Stimulated activated CD8-positive, alpha-beta memory T cell treated with anti-CD3 and anti-CD28 coated beads, Interleukin-12 subunit alpha, Interleukin-12 subunit beta, amount 100 ng/mL, for 24 hours (primary cell): ENCODE data around the gene COTL1.

Experiments used
- DNase-seq: peaks from one replicate; pipeline ENCODE4 v3.0.0-alpha.2; 2020; ENCODE audit errors: extremely low read depth

The COTL1 gene

GRCh38 chr16:84552135-84552534 lies 65.7 kb downstream of the COTL1 start:
- no peak for DNase-seq

DNA sequence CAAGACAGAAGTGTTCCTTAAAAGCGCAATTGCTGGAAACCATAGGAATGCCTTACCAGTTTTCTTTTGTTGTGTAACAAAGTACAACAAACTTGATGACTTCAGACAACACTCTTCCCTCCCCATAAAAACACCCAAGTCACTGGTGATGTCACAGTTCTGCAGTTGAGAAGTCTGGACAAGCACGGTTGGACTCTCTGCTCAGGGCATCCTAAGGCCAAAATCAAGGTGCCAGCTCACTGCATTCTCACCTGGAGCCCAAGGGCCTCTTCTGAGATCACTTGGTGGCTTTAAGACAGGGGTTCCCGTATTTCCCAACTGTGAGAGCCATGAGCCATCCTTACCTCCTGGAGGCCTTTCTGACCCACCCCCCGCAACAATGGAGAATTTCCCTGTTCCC lies 67.8 kb downstream of the COTL1 start:
- no peak for DNase-seq

- no peak for DNase-seq
These were observed 68.7 kb downstream of the COTL1 start for GRCh38 chr16:84548971-84549844.

- DNase-seq: no peak
These were observed 69.4 kb downstream of the COTL1 start for GRCh38 chr16:84548508-84548907.

GRCh38 chr16:84547546-84548061 lies 70.3 kb downstream of the COTL1 start:
- no peak for DNase-seq

DNA sequence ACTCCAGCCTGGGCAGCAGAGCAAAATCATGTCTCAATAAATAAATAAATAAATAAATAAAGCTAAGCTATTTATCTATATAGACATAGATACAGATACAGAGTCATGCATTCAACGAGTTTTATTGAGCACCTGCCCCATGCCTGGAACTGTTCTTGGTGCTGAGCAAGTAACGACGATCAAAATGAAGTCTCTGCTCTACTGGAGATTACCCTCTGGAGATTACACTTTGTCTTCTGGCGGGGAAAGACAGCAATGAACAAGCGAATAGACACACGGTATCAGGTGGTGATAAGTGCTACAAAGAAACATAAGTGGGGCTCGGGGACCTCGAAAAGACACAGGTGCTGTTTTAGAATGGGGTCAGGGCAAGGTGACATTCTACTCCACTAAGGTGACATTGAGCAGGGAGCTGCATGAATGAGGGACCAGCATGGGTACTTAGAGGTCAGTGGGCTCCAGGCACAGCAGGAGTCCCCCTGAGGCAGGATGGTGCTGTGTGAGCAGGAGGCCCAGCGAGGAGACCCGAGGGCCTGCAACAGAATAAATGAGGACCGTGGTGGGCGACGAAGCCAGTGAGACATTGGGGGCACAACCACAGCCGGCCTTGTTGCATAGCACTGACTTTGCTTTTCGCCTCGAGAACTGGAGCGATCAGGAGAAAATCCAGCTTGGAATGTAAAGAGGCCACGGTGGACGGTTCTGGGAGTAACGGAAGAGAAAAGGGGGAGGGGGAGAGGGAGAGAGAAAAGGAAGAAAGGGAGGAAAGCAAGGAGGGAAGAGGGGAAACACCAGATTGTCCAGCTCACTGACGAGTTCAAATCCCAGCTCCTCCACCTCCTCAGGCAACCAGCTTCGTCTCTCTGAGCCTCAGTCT lies 71.0 kb downstream of the COTL1 start:
- no peak for DNase-seq

- no peak for DNase-seq
These were observed 72.7 kb downstream of the COTL1 start for GRCh38 chr16:84545114-84545737.

DNA sequence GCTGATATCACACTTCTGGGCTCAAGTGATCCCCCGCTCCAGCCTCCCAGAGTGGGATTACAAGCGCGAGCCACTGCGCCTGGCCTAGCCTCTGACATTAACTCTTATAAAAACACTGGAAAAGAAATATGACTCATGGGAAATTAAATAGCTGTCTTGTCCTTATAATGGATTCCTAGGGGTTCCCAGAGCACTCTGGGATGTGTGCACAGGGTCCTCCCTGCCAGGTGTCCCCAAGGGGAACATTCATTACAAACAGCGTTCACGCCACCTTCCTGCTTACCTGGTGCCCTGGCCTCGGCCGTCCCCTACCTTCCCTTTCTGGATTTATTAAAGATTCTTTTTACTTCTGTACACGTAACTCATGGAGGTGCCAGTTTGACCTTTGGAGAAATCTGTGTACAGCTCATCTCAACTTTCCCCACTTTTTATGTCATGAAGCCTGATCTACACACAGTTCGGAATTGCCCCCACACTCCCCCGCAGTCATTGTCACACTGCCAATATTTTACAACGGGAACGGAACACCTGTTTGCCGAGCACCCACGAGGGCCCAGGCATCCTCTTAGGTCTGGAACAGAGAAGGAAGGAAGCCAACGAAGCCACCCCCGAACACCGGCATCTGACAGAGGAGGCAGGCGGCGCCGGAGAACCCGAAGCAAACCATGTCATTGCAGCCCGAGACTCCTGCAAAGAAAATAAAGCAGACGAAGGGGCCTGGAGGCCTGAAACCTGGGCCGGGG lies 73.7 kb downstream of the COTL1 start:
- DNase-seq: no peak

DNA sequence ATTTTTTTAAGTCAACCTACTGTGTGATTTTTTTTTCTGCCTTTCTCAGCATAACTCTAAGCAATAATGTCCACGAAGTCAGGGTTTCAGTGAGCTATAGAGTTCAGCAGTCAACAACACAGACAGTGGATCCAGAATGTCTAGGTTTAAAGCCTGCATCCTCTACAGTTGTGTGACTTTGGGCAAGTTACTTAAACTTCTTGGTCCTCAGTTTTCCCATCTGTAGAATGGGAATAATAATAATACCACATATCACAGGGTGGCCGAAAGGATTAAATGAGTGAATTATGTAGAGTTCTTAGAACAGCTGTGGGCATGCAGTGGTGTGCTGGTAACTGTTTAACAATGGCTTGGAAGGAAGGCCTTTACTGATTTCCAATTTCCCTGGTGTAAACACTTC lies 74.6 kb downstream of the COTL1 start:
- no peak for DNase-seq

- DNase-seq: no peak
These were observed 75.7 kb downstream of the COTL1 start for GRCh38 chr16:84541999-84542817.

DNA sequence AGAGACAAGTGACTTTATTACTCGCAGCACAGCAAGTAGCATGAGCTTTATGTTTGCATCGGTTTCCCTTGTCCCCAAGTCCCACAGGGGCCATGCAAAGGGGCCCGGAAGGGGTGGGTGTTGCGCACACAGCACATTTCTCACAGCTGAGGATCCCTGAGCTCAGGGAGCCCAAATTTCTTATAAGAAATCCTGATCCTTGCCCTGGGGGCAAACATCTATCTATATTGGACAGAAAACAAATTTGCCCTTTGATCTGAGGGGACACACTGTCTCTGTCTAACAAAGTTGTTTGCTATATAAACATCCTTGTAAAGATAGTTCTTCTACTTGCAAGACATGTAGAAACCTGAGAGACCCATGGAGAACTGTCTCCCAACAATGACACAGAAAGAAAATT lies 77.7 kb downstream of the COTL1 start:
- no peak for DNase-seq

GRCh38 chr16:84538222-84538840 lies 79.5 kb downstream of the COTL1 start:
- DNase-seq: no peak

DNA sequence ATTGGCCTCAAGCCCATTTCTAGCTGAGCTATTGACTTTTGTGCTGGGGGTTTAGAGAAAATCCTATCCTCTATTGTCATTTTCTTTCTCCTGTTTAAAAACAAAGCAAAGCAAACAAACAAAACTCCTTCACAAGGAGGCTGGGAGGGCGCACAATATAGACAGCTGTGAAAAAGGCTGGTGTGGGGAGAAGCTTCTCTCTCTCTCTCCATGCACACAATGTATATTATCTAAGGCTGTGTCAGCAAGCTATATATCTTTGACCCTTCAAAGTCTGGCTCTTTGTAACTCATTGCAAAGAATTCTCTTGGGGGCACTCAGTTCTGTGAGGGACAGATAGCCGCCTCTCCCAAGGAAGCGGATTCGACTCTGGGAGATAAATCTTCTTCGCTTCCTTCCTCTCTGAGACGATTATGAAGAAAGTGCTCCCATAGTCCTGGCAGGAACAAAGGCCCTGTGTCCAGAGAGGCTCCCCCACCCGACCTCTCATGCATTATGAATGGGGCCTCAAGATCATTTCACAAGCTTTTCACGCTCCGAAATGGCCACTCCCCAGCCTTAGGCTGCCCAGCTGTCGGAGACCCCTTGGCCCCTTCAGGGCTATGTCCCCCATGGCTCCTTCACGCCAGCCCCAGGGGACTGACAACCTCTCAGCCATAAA lies 80.3 kb downstream of the COTL1 start:
- no peak for DNase-seq

DNA sequence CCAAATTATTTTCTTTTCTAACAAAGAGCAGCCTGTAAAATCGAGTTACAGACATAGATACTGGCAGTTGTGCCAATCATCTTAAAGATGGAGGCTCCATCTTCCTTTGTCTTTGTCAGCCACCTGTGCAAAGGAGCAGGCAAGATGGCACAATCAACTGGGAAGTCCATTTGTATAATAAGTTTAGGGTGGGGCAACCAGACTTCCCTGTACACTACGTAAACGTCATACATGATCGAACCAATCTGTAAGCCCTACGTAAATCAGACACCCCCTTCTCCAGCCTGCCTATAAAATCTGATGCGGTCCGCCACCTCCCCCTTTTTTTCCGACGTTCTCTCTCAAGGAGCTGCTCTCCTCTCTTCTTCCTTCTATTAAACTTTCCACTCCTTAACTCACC lies 82.0 kb downstream of the COTL1 start:
- no peak for DNase-seq

- no peak for DNase-seq
These were observed 82.5 kb downstream of the COTL1 start for GRCh38 chr16:84535408-84535807.

DNA sequence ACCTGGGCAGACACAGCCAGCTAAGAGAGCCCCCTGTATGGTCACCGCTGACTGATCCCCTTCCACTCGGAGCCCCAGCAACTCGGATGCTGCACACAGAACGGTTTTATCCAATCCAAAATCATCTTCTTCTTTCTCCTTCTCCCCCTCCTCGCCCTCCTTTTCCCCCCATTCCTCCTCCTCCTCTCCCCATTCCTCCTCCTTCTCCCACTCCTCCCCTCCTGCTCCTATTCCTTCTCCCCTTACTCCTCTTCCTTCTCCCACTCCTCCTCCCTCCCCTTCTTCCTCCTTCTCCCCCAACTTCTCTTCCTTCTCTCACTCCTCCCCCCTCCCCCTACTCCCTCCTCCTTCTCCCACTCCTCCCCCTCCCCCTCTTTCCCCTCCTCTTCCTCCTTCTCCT lies 83.1 kb downstream of the COTL1 start:
- DNase-seq: no peak

DNA sequence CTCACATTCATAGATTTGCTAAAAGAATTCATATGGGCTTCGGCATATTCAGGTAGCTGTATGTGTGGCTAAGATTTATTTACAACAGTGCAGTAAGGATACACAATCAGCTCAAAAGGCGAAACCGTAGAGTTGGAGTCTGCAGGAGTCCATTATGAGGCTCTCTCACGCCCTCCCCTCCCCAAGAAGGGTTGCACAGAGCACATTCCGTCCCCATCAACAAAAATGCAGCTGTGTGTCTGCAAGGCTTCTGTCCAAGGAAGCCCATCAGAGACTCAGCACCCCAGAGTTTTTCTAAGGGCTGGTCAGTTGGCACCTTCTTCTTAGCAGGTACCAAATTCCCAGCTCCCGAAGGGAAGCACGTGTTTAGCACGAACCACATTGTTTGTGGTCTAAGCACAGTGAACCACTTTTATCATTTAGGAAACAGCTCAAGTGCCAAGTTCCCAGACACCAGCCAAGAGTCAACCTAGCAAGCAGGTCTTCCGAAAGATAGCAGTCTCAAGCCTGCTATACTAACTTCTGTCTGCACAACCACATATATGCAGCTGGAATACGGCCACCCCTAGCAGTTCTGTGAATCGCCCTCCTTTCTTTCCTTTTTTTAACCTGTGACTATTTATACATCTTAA lies 84.9 kb downstream of the COTL1 start:
- no peak for DNase-seq

GRCh38 chr16:84532291-84532724 lies 85.6 kb downstream of the COTL1 start:
- DNase-seq: no peak

GRCh38 chr16:84531671-84532111 lies 86.2 kb downstream of the COTL1 start:
- no peak for DNase-seq
